Cortex of kidney (tissue), 1 donor: Measurements from ENCODE around the gene SNAPC2.
"Not testable (repeated sequence)": the region's sequence is repeated elsewhere in the genome, so short reads cannot be mapped to it uniquely, and the experiment has no call there.

Source experiments
- DNase-seq: peaks from one replicate; lab custom pipeline; 2025; lab: John Stamatoyannopoulos, UW

The SNAPC2 gene

GRCh38 chr19:7933828-7934725 lies 13.9 kb downstream of the SNAPC2 start:
- no peak for DNase-seq

- DNase-seq, result no peak
Measured at GRCh38 chr19:7934766-7935165, 14.6 kb downstream of the SNAPC2 start.

GRCh38 chr19:7940841-7941240 lies 20.7 kb downstream of the SNAPC2 start:
- DNase-seq, result no peak

GRCh38 chr19:7941895-7942596 lies 21.9 kb downstream of the SNAPC2 start:
- no peak for DNase-seq

DNA sequence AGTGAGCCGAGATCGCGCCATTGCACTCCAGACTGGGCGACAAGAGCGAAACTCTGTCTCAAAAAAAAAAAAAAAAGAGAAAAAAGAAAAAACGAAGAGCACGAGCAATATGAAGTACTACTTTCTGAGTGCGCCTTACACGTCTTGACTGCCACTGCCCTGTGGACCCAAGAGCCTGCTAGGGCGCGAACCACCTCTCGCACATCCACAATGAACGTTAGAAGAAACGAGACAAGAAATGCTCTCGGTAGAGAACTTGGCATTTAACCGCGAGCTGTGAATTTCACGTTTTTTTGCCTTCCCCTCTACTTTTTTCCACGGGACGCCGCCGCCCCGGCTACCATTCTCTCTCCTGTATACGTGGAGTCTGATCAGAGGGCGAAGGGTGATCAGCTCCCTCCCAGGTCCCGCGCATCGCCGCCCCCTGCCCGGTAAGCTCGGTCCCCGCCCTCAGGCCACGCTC lies 22.9 kb downstream of the SNAPC2 start:
- DNase-seq, result no peak

- no peak for DNase-seq
Measured at GRCh38 chr19:7943444-7944176, 23.5 kb downstream of the SNAPC2 start, which contains the start of gene TIMM44. Gene TIMM44, minus strand, starts transcription at chr19:7943666. Its CDS starts 15 bp downstream, at chr19:7943651.

- no peak for DNase-seq
Measured at GRCh38 chr19:7944177-7944761, 24.1 kb downstream of the SNAPC2 start.

DNA sequence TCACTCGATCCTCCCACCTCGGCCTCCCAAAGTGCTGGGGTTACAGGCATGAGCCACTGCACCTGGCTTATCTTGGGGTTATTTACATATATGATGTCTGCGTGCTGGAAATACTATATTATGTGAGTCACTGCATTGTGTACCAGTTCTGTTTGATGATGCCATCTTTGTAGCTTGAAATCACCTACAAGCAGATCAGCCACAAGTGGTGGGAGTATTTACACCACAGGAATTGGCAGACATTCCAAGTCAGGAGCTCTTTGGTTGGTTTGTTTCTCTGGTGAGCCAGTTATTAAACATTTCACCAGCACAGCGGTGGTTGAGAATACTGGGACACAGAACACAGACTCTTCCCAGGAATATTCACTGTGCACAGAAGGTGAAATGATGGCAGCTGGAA lies 27.8 kb downstream of the SNAPC2 start:
- DNase-seq, result no peak

GRCh38 chr19:7953060-7953459 lies 32.9 kb downstream of the SNAPC2 start:
- no peak for DNase-seq

DNA sequence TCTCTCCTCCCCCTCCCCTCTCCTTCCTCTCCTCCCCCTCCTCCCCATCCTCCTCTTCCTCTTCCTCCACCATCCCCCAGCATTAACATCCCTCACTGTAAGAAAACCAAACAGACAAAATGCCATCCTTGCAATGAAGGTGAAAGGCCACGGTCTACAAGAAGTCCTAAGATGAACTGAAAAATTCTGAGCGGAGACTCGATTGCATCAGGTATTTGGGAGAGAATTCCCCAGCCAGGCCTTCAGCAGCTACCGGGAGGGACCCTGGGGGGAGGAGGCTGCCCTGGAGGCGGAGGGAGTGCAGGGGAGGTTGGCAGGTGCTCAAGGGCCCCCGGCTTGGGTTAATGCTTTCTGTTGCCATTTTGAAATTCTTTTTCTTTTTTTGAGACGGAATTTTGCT lies 33.4 kb downstream of the SNAPC2 start:
- DNase-seq, result no peak

GRCh38 chr19:7955696-7956095 lies 35.6 kb downstream of the SNAPC2 start:
- DNase-seq, result no peak

GRCh38 chr19:7959211-7959610 lies 39.1 kb downstream of the SNAPC2 start:
- DNase-seq, result no peak

GRCh38 chr19:7961082-7961481 lies 40.9 kb downstream of the SNAPC2 start:
- not testable (repeated sequence) for DNase-seq

DNA sequence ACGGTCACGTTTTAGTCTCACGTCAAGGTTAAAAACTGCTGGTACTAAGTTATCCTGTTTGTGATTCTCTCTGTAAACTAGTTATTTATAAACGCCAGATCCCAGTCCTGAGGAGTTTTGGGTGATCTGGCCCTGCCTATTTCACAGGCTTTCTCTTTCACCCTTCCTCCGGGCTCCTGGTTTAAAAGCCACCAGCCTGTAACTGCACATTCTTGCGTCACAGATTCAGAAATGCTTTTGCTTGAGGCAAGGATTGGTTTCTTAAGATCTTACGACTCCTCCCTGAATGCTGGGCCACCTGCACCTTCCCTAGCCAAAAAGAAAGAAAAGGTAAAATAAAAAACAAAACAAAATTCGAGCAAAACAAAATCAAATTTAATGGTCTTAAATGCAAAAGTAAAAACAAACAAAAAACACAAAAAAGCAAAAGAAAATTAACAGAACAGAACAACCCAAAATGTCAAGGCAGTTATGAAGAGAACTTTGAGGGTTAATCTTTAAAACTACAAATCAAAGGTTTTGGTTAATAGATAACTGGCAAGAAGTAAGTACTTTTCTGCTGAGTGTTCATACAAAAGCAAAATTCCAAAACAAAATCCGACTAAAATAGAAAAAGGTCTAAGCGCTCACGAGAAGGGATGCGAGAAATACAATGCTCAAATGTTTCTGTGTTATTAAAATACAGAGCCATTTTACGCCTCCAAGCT lies 41.9 kb downstream of the SNAPC2 start:
- no peak for DNase-seq

DNA sequence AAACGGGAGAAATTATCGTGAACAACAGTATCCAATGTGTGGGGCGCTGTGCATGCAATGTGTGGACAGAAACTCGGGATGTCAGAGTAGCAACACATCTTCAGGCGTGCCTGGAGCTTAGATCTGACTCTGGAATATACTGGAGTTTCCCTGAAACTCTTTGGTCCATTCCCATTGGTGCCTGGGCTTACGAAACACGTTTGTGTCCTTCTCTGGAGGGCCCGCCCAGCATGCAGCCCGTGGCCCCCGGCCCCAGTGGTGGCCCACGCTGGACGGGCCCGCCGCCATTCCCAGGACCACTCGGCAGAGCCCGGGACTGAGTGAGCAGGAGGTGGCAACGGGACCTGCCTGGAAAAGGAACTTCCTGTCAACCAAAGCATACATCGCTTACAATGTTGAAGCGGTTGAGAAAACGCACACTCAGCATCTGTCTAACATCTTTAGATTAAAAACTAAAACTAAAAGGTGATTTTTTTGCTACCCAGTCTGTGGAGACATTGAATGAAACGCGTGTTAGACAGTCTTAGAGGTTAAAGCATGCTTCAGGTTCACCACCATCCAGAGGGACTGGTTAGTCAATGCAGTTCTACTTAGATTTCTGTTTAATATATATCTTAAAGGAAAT lies 42.6 kb downstream of the SNAPC2 start:
- no peak for DNase-seq

GRCh38 chr19:7963566-7963965 lies 43.4 kb downstream of the SNAPC2 start:
- no peak for DNase-seq

- DNase-seq, result no peak
Measured at GRCh38 chr19:7965259-7965841, 45.2 kb downstream of the SNAPC2 start.

GRCh38 chr19:7965921-7966665 lies 46.0 kb downstream of the SNAPC2 start:
- DNase-seq, result no peak

DNA sequence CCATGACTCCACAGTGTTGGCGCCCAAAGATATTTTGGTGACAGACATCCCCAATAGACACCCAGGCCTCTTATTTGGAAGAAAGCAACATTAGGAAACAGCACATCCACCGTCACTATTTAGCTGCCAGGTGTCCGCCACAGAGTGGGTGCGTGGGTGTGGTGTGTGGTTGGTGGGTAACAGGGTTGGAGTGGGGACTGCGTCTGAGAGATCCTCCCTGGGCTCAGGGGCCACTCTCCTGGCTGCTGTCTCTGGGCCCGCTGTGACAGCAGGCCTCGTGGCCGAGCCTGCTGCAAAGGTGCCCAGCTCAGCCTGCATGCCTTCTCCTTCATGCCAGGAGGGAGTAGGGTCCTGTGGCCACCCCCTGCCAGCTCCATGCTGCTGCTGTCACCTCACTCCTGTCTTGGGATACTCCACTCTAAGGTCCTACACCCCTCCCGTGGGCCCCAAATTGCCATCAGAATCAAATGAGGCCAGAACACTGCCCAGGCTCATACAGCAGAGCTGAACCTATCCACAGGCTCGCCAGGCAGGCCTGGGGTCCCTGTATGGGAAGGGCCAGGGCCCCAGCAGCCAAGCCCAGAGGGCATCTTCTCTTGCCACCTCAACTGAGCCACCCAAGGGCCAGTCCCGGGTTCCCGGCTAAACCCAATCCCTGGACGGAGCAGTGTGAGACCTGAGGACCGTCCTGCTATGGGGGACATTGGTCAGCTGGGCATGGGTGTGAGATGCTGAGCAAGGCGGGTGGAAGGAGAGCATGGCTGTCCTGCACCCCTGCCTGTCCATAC lies 48.1 kb downstream of the SNAPC2 start:
- DNase-seq, result no peak
